ENCODE measurements around the gene UNC5C.
"Not testable (repeated sequence)": the region's sequence is repeated elsewhere in the genome, so short reads cannot be mapped to it uniquely, and the experiment has no call there.

The UNC5C gene

GRCh38 chr4:95215043-95215442 is 333.7 kb downstream of the UNC5C start:
- no peak for DNase-seq

- no peak for DNase-seq
Measured at GRCh38 chr4:95214408-95214807, 334.4 kb downstream of the UNC5C start.

GRCh38 chr4:95213366-95213765 is 335.4 kb downstream of the UNC5C start:
- DNase-seq: no peak

GRCh38 chr4:95212692-95213091 is 336.1 kb downstream of the UNC5C start:
- DNase-seq: no peak

- no peak for DNase-seq
Measured at GRCh38 chr4:95209927-95210326, 338.8 kb downstream of the UNC5C start.

GRCh38 chr4:95204873-95205272 is 343.9 kb downstream of the UNC5C start:
- no peak for DNase-seq

DNA sequence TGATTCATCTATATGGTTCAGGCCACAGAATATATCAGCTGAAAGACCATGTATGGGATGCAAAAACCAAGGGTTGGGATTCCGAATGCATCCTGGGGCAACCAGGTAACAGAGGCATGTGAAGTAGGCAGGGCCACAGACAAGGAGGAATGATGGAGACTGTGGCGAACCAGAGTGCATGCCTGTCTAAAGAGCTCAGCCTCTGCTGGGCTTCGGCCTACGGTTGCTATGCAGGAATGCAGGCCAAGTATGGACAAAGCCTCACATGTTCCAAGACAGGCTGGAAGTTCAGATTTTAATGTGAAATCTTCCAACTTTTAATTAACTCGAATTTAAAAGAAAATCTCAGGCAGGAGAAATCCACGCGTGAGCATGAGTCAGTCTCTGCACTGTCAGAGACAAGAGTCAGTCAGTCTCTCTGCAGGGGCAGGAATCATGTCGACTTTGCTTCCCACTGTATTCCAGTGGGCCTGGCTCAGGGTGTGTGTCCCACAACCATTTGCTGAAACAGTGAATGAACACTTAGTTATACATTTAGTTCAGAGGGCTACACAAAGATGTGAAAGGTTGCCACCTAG is 344.4 kb downstream of the UNC5C start:
- no peak for DNase-seq

GRCh38 chr4:95198961-95199360 is 349.8 kb downstream of the UNC5C start:
- DNase-seq: no peak

- DNase-seq: no peak
Measured at GRCh38 chr4:95197353-95197752, 351.4 kb downstream of the UNC5C start.

- no peak for DNase-seq
Measured at GRCh38 chr4:95193391-95194224, 355.2 kb downstream of the UNC5C start.

DNA sequence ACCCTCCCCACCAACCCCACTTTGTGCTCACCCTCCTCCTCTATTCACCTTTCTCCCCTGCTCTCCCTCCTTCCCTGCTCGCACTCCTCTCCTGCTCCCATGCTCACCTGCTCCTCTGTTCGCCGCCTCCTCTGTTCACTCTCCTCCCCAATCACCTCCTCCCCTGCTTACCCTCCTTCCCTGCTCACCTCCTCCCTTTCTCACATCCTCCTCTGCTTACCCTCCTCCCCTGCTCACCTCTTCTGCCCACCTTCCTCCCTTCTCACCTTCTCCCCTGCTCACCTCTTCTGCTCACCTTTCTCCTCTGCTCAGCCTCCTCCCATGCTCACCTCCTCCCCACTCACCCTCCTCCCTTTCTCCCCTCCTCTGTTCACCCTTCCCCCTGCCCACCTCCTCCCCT is 357.2 kb downstream of the UNC5C start:
- no peak for DNase-seq

DNA sequence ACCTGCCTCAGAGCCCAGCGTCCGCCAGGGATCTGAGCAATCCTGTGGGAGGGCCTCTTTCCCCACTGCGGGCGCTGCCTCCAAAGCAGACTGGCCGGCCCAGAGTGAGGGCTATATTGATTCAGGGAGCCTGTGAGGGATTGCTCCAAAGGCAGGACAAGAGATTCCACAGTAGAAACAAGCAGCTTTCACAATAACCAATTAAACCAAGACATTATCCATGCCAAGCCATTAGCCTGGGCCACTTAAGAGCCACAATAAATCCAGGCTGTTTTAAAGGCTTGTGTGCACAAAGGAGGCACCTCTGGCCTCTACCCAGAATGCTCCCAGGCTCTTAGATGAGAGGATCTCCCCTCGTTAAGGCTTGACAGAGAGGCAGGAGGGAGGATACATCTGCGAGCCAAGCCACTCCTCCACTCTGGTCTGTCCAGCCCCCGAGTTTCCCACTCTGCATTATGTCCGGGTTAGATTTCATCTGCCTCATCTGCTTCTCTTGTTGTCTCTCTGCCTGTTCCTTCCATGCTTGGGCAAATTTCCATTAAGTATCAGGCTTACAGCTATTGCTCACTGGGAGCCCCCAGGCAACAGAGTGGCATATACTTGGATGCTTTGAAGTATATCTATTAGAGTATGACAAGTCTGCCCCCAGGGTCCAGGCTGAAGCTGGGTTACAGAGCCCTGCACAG is 357.9 kb downstream of the UNC5C start:
- no peak for DNase-seq

DNA sequence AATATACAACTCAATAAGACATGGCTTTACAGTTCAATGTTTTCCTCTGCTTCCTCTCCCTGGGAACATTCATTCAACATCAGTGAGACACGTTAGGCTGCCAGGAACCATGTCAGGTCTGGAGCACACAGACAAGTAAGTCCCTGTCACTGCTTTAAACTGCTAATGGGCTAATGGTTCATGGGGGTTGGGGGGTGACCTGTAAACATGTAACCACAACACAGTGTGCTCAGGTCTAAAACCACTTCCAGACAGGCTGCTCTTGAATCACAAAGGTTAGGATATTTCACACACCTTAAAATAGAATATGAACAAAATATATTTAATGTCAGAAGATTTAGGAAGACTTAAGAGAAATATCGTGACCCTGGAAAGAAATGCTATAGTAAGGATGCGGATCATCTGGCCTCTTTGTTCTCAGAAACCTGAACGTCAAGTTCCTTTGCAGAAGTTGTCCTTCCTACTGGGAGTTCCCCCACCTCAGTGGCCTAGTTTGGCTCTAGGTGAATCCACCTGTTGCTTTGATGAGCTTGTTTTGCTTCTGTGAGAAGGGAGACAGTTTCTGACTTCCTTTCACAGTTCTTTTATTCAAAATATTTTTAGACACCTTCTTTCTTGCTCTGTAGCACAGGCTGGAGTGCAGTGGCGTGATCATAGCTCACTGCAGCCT is 359.9 kb downstream of the UNC5C start:
- DNase-seq: no peak

- no peak for DNase-seq
Measured at GRCh38 chr4:95186666-95187065, 362.1 kb downstream of the UNC5C start.

DNA sequence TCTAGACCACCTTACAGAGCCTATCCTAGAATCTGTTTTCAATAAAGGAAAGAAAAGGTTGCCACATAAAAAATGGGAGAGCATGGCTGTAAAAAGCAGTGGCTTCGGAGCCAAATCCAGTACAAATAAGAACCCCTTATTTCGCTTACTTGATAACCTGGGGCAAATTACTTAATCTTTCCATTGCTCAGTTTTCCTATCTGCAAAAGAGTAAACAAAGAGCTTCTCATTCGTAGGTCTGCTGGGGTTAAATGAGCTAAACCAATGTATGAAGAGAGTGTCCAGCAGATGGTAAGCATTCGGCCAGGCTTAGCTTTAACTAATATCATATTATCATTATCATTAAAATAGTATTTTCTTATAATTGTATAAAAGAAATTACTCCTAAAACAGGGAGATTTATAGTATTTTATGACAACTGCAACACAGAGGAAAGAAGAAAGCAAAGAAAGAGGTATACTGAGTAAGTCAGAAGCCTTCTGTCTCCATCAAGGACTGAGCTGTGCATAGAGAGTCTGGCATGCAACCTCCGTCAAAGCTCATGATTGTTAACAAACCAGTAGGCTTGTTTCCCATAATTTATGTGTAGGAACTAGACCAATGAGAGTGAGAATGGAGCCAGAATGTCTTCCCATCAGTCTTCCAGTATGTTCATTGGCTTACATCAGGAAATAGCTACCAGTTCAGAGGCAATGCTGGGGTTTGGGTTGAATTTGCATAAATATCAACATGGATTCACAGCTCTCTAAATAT is 364.9 kb downstream of the UNC5C start:
- DNase-seq: no peak

- no peak for DNase-seq
Measured at GRCh38 chr4:95181996-95182306, 366.8 kb downstream of the UNC5C start.

- DNase-seq: peak; percentile 56
Measured at GRCh38 chr4:95181243-95181995, 367.4 kb downstream of the UNC5C start.

DNA sequence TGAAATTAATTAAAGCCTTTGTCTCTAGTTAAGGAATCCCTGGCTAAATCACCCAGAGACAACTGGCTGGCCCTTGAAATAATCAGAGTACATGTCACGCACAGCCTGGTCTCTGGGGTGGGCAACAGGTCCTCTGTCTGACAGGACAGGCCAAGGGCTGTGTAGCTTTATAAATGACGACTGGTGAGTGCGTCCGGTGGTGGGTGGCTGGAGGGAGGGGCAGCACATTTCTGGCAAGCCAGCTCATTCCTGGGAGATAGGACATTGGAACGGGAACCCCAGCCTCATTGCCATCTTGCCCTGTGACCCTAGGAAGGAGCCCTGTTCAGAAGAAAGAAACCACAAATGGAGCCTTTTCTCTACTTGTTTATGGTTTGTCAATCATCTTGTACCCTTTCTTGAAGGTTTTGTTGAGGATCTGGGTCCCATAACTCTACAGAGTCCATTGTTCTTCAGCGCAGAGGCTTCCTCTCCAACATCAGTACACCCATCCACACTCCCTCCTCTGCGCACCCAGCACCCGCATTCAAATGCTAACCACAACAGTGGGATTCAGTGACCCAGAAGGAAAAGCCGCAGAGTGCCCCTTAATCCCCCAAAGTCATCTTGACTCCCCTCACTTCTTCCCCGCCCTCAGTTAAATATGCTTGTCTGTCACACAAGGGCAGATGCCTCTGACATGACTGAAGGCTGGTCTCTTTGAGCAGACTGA is 368.1 kb downstream of the UNC5C start:
- no peak for DNase-seq

- DNase-seq: no peak
Measured at GRCh38 chr4:95178938-95179337, 369.8 kb downstream of the UNC5C start.

GRCh38 chr4:95171377-95171776 is 377.4 kb downstream of the UNC5C start:
- not testable (repeated sequence) for DNase-seq

- no peak for DNase-seq
Measured at GRCh38 chr4:95170176-95170575, 378.6 kb downstream of the UNC5C start.
